Measurements from ENCODE around the gene TP73. TPM values are rescaled to one million over a fixed set of nuclear protein-coding genes. Genes with fewer than 3 reads are reported as not detected.

The TP73 gene
- total RNA-seq, 2 donors from 2014 or later: 0.26 to 13.5 TPM

DNA sequence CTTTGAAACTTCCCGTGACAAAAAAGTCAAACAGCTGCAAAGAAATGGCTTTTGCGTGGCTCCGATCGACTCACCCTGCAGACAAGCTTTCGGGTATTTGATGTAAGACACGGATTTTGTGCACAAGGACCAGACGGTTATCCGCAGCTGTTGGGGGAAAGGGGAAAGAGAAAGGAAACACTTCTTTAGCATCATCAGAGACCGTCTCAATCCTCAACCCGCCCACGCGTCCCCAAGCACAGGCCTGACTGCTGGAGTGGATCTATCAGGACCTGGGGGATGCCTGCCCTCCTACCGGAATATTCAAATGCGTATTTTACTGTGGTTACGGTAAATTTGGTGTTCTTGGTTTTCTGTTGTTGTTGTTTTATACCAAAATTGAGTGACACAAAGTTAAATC, 13.6 kb upstream of the TP73 start:
- no peaks in the 10 kb centered on the region for H3K9me3 ChIP-seq
- no peak for TF ChIP-seq POLR2A (IDR thresholded peaks at IDR 0.05)
- TF ChIP-seq, protein P1, sequence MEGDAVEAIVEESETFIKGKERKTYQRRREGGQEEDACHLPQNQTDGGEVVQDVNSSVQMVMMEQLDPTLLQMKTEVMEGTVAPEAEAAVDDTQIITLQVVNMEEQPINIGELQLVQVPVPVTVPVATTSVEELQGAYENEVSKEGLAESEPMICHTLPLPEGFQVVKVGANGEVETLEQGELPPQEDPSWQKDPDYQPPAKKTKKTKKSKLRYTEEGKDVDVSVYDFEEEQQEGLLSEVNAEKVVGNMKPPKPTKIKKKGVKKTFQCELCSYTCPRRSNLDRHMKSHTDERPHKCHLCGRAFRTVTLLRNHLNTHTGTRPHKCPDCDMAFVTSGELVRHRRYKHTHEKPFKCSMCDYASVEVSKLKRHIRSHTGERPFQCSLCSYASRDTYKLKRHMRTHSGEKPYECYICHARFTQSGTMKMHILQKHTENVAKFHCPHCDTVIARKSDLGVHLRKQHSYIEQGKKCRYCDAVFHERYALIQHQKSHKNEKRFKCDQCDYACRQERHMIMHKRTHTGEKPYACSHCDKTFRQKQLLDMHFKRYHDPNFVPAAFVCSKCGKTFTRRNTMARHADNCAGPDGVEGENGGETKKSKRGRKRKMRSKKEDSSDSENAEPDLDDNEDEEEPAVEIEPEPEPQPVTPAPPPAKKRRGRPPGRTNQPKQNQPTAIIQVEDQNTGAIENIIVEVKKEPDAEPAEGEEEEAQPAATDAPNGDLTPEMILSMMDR (IDR thresholded peaks at IDR 0.05): no peak
- WGBS, 2 donors: 92 to 94% methylated on average over 15 of the region's 15 CpGs
- H3K27me3 ChIP-seq: no peaks in the 10 kb centered on the region
- DNase-seq: no peak
- H3K36me3 ChIP-seq (replicated peaks in 1 of 2; ENCODE audit: insufficient read depth in 1 of 2, low read depth in 2 of 2): peaks cover 0 to 34% of the 10 kb centered on the region in 2 donors
- no peak for ATAC-seq
- H3K4me3 ChIP-seq: no peak overlapping the region
- H3K4me1 ChIP-seq: no peaks in the 10 kb centered on the region
- intact Hi-C loops (cut with DNase I): no loop called here
- H3K27ac ChIP-seq: no peak overlapping the region

DNA sequence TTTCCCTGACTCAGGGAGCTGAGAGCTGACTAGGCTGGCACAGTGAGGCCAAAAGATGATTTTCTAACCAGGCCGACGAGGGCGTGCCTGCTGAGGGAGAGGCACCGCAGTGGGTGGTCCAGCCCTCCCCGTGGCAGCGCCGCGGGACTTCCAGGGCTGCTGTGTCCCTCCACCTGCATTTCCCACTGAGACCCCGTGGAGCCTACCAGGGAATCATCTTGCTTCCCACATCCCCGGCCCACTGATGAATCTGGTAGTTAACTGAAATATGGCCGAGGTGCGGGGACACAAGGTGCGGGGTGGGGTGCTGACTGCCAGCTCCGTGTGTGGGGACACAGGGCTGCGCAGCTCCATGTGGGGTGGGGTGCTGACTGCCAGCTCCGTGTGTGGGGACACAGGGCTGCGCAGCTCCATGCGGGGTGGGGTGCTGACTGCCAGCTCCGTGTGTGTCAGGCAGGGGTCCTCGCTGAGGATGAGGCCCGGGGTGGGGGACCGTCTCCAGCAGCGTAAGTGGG, 12.9 kb upstream of the TP73 start:
- Histone ChIP-seq H3K36me3 (replicated peaks in 1 of 2; ENCODE audit: insufficient read depth in 1 of 2, low read depth in 2 of 2) (peaks cover 0 to 33% of the 10 kb centered on the region in 2 donors), H3K9me3 (no peaks in the 10 kb centered on the region), H3K27ac (no peak overlapping the region), H3K4me3 (no peak overlapping the region), H3K27me3 (no peaks in the 10 kb centered on the region), H3K4me1 (no peaks in the 10 kb centered on the region)
- TF ChIP-seq POLR2A (IDR thresholded peaks at IDR 0.05): no peak
- TF ChIP-seq, protein P1 (IDR thresholded peaks at IDR 0.05): no peak
- 92 to 94% methylated on average over 19 to 22 of the region's 23 CpGs for WGBS, 2 donors
- intact Hi-C loops (cut with DNase I): no loop called here
- ATAC-seq (no peak), DNase-seq (no peak)

DNA sequence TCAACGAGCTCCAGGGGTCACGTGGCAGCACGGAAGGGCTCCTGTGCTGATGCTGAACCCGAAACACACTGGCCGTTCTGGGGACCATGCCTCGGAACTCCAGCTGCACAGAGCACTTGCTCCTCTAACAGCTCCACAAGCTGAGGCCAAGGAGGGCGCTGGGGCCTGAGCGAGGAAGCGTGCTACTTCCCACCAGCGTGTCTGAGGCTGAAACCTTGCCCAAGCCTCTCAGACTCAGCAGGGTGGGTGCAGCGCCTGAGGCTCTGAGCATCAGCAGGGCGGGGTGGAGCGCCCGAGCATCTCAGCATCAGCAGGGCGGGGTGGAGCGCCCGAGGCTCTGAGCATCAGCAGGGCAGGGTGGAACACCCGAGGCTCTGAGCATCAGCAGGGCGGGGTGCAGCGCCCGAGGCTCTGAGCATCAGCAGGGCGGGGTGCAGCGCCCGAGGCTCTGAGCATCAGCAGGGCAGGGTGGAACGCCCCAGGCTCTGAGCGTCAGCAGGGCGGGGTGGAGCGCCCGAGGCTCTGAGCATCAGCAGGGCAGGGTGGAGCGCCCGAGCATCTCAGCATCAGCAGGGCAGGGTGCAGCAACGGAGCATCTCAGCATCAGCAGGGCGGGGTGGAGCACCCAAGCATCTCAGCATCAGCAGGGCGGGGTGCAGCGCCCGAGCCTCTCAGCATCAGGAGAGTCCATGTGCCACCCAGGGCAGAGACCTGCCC, 12.0 kb upstream of the TP73 start:
- Histone ChIP-seq H3K9me3 (no peaks in the 10 kb centered on the region), H3K27ac (no peak overlapping the region), H3K4me1 (no peaks in the 10 kb centered on the region), H3K36me3 (replicated peaks in 1 of 2; ENCODE audit: insufficient read depth in 1 of 2, low read depth in 2 of 2) (peaks cover 0 to 31% of the 10 kb centered on the region in 2 donors), H3K27me3 (no peaks in the 10 kb centered on the region), H3K4me3 (no peak overlapping the region)
- no peak for DNase-seq
- no peak for ATAC-seq
- 88 to 89% methylated on average over 17 to 28 of the region's 36 CpGs for WGBS, 2 donors
- TF ChIP-seq POLR2A (IDR thresholded peaks at IDR 0.05): no peak
- TF ChIP-seq, protein P1 (IDR thresholded peaks at IDR 0.05): no peak
- intact Hi-C loops (cut with DNase I): no loop called here

GRCh38 chr1:3641046-3641760, 11.1 kb upstream of the TP73 start:
- 89 to 91% methylated on average over 22 to 26 of the region's 26 CpGs for WGBS, 2 donors
- no peaks in the 10 kb centered on the region for H3K9me3 ChIP-seq
- H3K27me3 ChIP-seq: no peaks in the 10 kb centered on the region
- ATAC-seq (no peak), DNase-seq (no peak)
- no peak overlapping the region for H3K4me3 ChIP-seq
- no peak overlapping the region for H3K27ac ChIP-seq
- intact Hi-C loops (cut with DNase I): no loop called here
- peaks cover 0 to 27% of the 10 kb centered on the region in 2 donors for H3K36me3 ChIP-seq (replicated peaks in 1 of 2; ENCODE audit: insufficient read depth in 1 of 2, low read depth in 2 of 2)
- TF ChIP-seq POLR2A (IDR thresholded peaks at IDR 0.05): no peak
- TF ChIP-seq, protein P1 (IDR thresholded peaks at IDR 0.05): no peak
- H3K4me1 ChIP-seq: no peaks in the 10 kb centered on the region
